ENCODE measurements around the gene PLTP. TPM values are rescaled to one million over a fixed set of nuclear protein-coding genes. Genes with fewer than 3 reads are reported as not detected.

PLTP gene
- total RNA-seq, 1 donor from 2014 or later, result 162 TPM

DNA sequence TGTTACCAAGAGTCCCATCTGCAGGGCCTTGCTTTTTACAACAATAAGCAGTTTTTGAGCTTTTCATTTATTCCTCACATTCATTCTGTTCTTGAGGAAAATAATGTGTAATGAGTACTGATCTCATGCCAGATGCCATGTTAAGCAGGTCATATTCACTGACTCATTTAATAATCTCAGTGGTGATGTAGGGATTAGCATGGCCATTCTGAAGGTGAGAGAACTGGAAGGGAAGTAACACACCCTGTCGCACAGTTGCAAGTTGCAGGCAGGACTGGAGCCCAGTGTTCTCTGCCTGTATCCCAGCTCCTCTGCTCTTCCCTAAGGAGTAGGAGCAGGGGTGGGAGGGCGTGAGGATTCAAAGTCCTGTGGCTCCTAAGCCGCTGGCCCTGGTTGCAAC is 28.1 kb upstream of the PLTP start:
- TF ChIP-seq EZH2 (IDR thresholded peaks at IDR 0.05; ENCODE audit: insufficient read depth, low read length), result no peak
- TF ChIP-seq, protein P1, sequence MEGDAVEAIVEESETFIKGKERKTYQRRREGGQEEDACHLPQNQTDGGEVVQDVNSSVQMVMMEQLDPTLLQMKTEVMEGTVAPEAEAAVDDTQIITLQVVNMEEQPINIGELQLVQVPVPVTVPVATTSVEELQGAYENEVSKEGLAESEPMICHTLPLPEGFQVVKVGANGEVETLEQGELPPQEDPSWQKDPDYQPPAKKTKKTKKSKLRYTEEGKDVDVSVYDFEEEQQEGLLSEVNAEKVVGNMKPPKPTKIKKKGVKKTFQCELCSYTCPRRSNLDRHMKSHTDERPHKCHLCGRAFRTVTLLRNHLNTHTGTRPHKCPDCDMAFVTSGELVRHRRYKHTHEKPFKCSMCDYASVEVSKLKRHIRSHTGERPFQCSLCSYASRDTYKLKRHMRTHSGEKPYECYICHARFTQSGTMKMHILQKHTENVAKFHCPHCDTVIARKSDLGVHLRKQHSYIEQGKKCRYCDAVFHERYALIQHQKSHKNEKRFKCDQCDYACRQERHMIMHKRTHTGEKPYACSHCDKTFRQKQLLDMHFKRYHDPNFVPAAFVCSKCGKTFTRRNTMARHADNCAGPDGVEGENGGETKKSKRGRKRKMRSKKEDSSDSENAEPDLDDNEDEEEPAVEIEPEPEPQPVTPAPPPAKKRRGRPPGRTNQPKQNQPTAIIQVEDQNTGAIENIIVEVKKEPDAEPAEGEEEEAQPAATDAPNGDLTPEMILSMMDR (IDR thresholded peaks at IDR 0.05; ENCODE audit: insufficient read depth, low read depth, low read length), result no peak
- H3K4me2 ChIP-seq (ENCODE audit: low read length), result no peak overlapping the region
- H3K9me3 ChIP-seq (ENCODE audit: insufficient read depth, low read depth, low read length), result no peaks in the 10 kb centered on the region
- H3K4me1 ChIP-seq (ENCODE audit: insufficient read depth, low read length), result peaks cover 13% of the 10 kb centered on the region
- H3K27ac ChIP-seq (ENCODE audit: low read depth, low read length), result no peak overlapping the region
- H3K27ac Mint-ChIP-seq (ENCODE audit: unreplicated experiment), result no peak overlapping the region
- FAIRE-seq (no peak), DNase-seq (ENCODE audit: low read depth) (no peak)
- peaks cover 25% of the 10 kb centered on the region for H3K79me2 ChIP-seq (ENCODE audit: insufficient read depth, low read length)
- H3K9me3 Mint-ChIP-seq (ENCODE audit: unreplicated experiment), result no peaks in the 10 kb centered on the region
- no peak overlapping the region for H3K9ac ChIP-seq (ENCODE audit: low read length)
- peaks cover 29% of the 10 kb centered on the region for H3K36me3 ChIP-seq (ENCODE audit: insufficient read depth, low read length)
- no peaks in the 10 kb centered on the region for H3K27me3 Mint-ChIP-seq (ENCODE audit: low read depth, unreplicated experiment)
- H2AFZ ChIP-seq (ENCODE audit: low read depth, low read length), result no peak overlapping the region
- peaks cover 11% of the 10 kb centered on the region for H3K4me1 Mint-ChIP-seq (ENCODE audit: low read depth, unreplicated experiment)
- H3K36me3 Mint-ChIP-seq (ENCODE audit: low read depth, unreplicated experiment), result peaks cover 20% of the 10 kb centered on the region
- H3K4me3 ChIP-seq (ENCODE audit: insufficient read depth, low read depth, low read length), result no peak overlapping the region
- no peak overlapping the region for H3K4me3 Mint-ChIP-seq (ENCODE audit: unreplicated experiment)
- H4K20me1 ChIP-seq (ENCODE audit: insufficient read depth, low read length), result peaks cover 40% of the 10 kb centered on the region
- no peaks in the 10 kb centered on the region for H3K27me3 ChIP-seq (ENCODE audit: insufficient read depth, low read length)

DNA sequence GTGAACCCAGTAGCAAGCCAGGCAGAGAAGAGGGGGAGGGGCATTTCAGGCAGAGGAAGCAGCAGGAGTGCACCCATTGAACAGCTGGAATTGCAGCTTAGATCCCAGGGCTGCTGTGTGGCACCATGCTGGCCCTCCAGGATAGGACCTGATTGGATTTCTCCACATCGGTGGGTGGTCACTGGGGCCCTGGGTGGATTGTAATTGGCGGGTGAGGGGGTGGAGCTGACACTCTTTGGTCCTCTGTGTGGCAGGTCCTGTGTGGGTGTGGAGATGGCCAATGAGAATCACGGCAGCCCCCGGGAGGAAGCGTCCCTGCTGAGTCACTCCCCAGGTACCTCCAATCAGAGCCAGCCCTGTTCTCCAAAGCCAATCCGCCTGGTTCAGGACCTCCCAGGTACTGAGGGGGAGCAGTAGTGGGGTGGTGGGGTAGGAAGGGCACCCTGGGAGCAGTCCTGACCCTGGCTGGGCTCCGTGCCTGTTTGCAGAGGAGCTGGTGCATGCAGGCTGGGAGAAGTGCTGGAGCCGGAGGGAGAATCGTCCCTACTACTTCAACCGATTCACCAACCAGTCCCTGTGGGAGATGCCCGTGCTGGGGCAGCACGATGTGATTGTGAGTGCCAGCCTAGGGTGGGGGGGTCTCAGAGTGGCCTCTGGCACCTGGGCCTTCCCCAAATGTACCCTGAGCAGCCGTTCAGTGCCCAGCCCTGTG is 26.9 kb upstream of the PLTP start:
- peaks cover 29% of the 10 kb centered on the region for H3K36me3 ChIP-seq (ENCODE audit: insufficient read depth, low read length)
- no peaks in the 10 kb centered on the region for H3K27me3 ChIP-seq (ENCODE audit: insufficient read depth, low read length)
- Mint-ChIP-seq H3K4me1 (ENCODE audit: low read depth, unreplicated experiment) (peaks cover 4% of the 10 kb centered on the region), H3K27ac (ENCODE audit: unreplicated experiment) (no peak overlapping the region), H3K4me3 (ENCODE audit: unreplicated experiment) (no peak overlapping the region), H3K9me3 (ENCODE audit: unreplicated experiment) (no peaks in the 10 kb centered on the region), H3K36me3 (ENCODE audit: low read depth, unreplicated experiment) (peaks cover 17% of the 10 kb centered on the region), H3K27me3 (ENCODE audit: low read depth, unreplicated experiment) (no peaks in the 10 kb centered on the region)
- H2AFZ ChIP-seq (ENCODE audit: low read depth, low read length), result no peak overlapping the region
- peaks cover 9% of the 10 kb centered on the region for H3K4me1 ChIP-seq (ENCODE audit: insufficient read depth, low read length)
- H4K20me1 ChIP-seq (ENCODE audit: insufficient read depth, low read length), result peaks cover 45% of the 10 kb centered on the region
- H3K9ac ChIP-seq (ENCODE audit: low read length), result no peak overlapping the region
- H3K9me3 ChIP-seq (ENCODE audit: insufficient read depth, low read depth, low read length), result no peaks in the 10 kb centered on the region
- H3K4me3 ChIP-seq (ENCODE audit: insufficient read depth, low read depth, low read length), result no peak overlapping the region
- FAIRE-seq (no peak), DNase-seq (ENCODE audit: low read depth) (no peak)
- no peak overlapping the region for H3K27ac ChIP-seq (ENCODE audit: low read depth, low read length)
- TF ChIP-seq, protein P1 (IDR thresholded peaks at IDR 0.05; ENCODE audit: insufficient read depth, low read depth, low read length), result no peak
- TF ChIP-seq EZH2 (IDR thresholded peaks at IDR 0.05; ENCODE audit: insufficient read depth, low read length), result no peak
- no peak overlapping the region for H3K4me2 ChIP-seq (ENCODE audit: low read length)
- H3K79me2 ChIP-seq (ENCODE audit: insufficient read depth, low read length), result peaks cover 31% of the 10 kb centered on the region

DNA sequence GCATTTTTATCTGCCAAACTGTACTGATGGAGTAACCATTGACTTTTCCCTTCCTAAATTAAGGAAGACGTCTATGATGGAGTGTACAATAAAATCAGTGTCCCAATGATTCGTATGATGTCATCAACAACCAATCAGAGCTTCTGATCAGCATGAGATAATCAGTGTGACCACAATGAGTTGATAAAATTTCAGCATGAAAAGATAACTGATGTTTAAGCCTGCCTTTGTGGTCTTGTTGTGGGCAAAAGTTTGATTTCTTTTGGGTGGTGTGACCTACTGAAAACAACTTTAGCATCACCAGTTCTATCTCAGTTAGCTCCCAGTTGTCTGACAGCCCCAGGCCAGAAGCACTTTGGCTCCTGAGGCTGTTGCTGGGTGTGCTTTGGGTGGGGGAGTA is 25.8 kb upstream of the PLTP start:
- no peak overlapping the region for H3K4me3 ChIP-seq (ENCODE audit: insufficient read depth, low read depth, low read length)
- TF ChIP-seq, protein P1 (IDR thresholded peaks at IDR 0.05; ENCODE audit: insufficient read depth, low read depth, low read length), result no peak
- no peak for TF ChIP-seq EZH2 (IDR thresholded peaks at IDR 0.05; ENCODE audit: insufficient read depth, low read length)
- no peaks in the 10 kb centered on the region for H3K9me3 Mint-ChIP-seq (ENCODE audit: unreplicated experiment)
- peaks cover 14% of the 10 kb centered on the region for H3K4me1 ChIP-seq (ENCODE audit: insufficient read depth, low read length)
- DNase-seq (ENCODE audit: low read depth) (peak; percentile 47), FAIRE-seq (no peak)
- H3K27me3 Mint-ChIP-seq (ENCODE audit: low read depth, unreplicated experiment), result no peaks in the 10 kb centered on the region
- peaks cover 23% of the 10 kb centered on the region for H3K36me3 ChIP-seq (ENCODE audit: insufficient read depth, low read length)
- no peak overlapping the region for H3K27ac ChIP-seq (ENCODE audit: low read depth, low read length)
- H3K4me2 ChIP-seq (ENCODE audit: low read length), result no peak overlapping the region
- H4K20me1 ChIP-seq (ENCODE audit: insufficient read depth, low read length), result peaks cover 56% of the 10 kb centered on the region
- peak overlapping the region; percentile 36 for H3K9ac ChIP-seq (ENCODE audit: low read length)
- H2AFZ ChIP-seq (ENCODE audit: low read depth, low read length), result no peak overlapping the region
- H3K36me3 Mint-ChIP-seq (ENCODE audit: low read depth, unreplicated experiment), result peaks cover 17% of the 10 kb centered on the region
- no peaks in the 10 kb centered on the region for H3K9me3 ChIP-seq (ENCODE audit: insufficient read depth, low read depth, low read length)
- H3K4me3 Mint-ChIP-seq (ENCODE audit: unreplicated experiment), result no peak overlapping the region
- peak overlapping the region; percentile 10 for H3K27ac Mint-ChIP-seq (ENCODE audit: unreplicated experiment)
- peaks cover 2% of the 10 kb centered on the region for H3K4me1 Mint-ChIP-seq (ENCODE audit: low read depth, unreplicated experiment)
- H3K79me2 ChIP-seq (ENCODE audit: insufficient read depth, low read length), result peaks cover 42% of the 10 kb centered on the region
- no peaks in the 10 kb centered on the region for H3K27me3 ChIP-seq (ENCODE audit: insufficient read depth, low read length)

Measured in astrocyte (in vitro differentiated cells and primary cell).